CD4-positive, alpha-beta T cell treated with Interleukin-6 at 100 ng/mL for 8 hours (primary cell): ENCODE results near the gene TNFAIP2.
A peak's percentile ranks its signal among the peaks of the same experiment; 100 is the strongest.

Source experiments
- DNase-seq: peaks from one replicate; pipeline ENCODE4 v3.0.0-alpha.2; 2020; ENCODE audit warnings: mixed read lengths, low spot score

TNFAIP2 gene, protein sequence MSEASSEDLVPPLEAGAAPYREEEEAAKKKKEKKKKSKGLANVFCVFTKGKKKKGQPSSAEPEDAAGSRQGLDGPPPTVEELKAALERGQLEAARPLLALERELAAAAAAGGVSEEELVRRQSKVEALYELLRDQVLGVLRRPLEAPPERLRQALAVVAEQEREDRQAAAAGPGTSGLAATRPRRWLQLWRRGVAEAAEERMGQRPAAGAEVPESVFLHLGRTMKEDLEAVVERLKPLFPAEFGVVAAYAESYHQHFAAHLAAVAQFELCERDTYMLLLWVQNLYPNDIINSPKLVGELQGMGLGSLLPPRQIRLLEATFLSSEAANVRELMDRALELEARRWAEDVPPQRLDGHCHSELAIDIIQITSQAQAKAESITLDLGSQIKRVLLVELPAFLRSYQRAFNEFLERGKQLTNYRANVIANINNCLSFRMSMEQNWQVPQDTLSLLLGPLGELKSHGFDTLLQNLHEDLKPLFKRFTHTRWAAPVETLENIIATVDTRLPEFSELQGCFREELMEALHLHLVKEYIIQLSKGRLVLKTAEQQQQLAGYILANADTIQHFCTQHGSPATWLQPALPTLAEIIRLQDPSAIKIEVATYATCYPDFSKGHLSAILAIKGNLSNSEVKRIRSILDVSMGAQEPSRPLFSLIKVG

DNA sequence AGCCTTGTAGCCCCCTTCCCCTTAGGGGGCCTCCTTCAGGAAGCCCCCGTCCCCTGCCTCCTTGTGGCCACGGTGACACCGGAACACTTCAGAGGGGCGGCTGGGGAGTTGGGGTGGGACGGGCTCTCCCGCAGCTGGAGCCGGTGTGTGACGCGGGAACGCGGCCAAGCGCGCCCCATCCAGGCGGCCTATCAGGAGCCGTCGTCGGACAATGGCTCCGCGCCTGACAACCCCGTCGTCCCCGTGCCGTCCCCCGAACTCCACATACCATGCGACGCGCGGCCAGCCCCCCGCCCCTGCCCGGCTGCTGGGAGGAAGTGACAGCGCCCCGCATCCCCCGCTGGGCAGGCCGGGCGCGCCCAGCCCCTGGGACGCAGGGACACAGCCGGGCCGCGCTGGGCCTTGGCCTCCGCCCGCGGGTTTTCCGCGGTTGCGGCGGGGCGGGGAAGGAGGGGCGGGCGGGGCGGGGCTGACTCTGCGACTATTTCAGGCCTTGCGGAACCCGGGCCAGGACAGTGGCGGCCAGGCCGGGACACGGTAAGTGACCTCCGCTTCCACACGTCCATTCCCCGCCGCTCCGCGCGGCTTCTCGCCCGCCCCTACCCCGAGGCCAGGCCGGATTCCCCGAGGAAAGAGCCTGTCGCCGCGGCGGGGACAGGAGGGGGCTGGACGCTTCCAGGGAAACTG, at the start of gene TNFAIP2:
TSS of gene TNFAIP2 (plus strand) at position 515 of the 687 bp plus-strand sequence. CDS start 2,997 bp downstream, outside the sequence.
- DNase-seq: no peak

DNA sequence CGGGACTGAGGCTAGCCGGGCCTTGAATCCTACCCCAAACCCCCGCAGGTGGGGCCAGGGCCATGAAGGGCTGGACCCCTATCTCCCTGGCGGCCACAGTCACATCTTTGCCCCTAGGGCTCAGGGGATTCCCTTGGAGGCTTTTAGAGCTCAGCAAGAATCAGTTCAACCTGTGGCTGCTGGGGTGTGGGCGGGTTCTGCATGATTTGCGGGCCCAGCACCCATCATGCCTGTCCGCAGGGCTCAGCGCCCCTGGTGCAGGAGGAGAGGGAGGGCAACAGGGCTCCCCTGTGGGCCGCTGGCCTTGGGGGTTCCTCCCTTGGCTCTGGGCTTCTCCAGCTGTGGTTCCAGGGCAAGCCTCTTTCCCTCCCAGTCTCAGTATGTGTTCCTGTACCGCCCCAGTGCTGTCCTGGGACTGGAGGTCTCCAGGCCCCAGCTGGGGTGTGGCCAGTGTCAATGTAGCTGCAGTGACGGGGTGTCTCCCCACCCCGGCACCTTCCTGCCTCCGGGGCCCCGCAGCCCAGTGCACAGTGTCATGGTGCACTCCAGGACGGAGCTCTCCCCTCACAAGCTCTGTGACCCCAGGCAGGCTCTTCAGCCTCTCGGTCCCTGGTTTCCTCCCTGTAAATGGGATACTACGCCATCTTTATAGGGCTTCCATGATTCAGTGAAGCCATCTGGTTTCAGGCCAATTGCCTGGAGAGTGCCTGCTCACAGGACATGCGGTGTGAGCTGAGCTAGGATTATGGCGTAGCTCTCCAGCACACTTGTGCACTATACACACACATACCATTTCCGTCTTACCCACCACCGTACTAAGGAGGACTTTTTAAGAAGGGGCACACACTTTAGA, 49.2 kb upstream of the TNFAIP2 start:
- DNase-seq: no peak

- no peak for DNase-seq
These were observed 48.4 kb upstream of the TNFAIP2 start for GRCh38 chr14:103074729-103075367.

DNA sequence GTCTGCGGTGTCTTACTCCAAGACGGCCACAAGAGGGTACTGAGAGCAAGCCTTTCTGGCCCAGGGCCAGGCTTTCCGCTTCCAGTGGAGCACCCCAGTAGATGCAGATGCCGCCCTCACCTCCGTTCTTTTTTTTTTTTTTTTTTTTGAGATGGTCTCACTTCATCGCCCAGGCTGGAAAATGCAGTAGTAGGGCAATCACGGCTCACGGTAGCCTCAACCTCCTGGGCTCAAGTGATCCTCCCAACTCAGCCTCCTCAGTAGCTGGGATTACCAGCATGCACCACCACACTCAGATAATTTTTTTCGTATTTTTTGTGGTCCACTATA, 44.9 kb upstream of the TNFAIP2 start:
- peak; percentile 79 for DNase-seq

GRCh38 chr14:103078860-103079587, 44.2 kb upstream of the TNFAIP2 start:
- DNase-seq: no peak

- DNase-seq: no peak
These were observed 41.3 kb upstream of the TNFAIP2 start for GRCh38 chr14:103081951-103082350.

GRCh38 chr14:103084021-103084919, 39.0 kb upstream of the TNFAIP2 start, which contains the start of gene LBHD2:
TSS of gene LBHD2 (plus strand) at chr14:103084210. CDS start at chr14:103086013, 1,803 bp downstream.
- no peak for DNase-seq

DNA sequence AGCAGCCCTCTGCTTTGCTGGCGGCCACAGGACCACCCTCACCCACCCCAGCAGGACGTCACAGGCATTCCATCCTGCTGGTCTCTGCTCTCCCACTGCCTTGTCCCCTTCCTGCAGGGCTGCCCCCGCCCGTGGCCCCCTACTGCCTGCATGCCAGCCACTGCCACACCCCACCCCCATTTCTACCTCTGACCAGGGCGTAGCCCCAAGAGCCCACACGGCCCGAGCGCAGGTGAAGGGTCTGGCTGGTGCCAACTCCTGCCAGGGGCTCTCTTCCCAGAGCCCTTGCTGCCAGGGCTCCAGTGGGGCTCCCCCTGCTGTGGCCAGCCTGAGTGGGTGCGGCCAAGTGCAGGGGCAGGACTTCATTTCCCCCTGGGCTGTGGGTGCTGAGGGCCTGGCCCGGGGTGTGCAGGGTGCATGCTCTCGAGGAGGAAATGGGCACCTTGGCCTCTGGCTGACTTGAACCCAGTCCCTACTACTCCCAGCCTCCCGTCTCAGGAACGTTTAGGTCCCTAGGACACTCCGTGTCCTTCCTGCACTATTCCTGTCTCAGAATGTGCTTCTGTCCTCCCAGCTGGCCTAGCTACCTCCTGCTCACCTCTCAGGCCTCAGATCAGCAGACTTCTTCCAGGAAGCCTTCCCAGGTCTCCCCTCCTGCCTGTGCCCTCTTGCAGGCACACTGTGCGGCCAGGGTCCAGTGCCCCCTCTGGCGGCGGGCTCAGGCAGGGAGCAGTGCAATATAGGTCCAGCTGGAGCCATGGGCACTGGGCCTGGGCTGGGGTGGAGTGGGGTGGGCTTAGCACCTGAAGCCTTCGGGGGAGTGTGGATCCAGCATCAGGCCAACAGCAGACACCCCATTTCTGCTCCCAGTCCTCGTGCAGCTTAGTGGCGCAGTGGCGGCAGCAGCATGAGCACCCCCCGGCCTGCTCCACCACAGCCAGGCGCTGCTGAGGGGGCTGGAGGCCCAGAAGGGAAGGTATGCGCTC, 37.9 kb upstream of the TNFAIP2 start:
- DNase-seq: no peak

- DNase-seq: no peak
These were observed 36.4 kb upstream of the TNFAIP2 start for GRCh38 chr14:103086771-103087342.

- DNase-seq: no peak
These were observed 35.9 kb upstream of the TNFAIP2 start for GRCh38 chr14:103087343-103087835.

- DNase-seq: no peak
These were observed 34.3 kb upstream of the TNFAIP2 start for GRCh38 chr14:103088921-103089320.

DNA sequence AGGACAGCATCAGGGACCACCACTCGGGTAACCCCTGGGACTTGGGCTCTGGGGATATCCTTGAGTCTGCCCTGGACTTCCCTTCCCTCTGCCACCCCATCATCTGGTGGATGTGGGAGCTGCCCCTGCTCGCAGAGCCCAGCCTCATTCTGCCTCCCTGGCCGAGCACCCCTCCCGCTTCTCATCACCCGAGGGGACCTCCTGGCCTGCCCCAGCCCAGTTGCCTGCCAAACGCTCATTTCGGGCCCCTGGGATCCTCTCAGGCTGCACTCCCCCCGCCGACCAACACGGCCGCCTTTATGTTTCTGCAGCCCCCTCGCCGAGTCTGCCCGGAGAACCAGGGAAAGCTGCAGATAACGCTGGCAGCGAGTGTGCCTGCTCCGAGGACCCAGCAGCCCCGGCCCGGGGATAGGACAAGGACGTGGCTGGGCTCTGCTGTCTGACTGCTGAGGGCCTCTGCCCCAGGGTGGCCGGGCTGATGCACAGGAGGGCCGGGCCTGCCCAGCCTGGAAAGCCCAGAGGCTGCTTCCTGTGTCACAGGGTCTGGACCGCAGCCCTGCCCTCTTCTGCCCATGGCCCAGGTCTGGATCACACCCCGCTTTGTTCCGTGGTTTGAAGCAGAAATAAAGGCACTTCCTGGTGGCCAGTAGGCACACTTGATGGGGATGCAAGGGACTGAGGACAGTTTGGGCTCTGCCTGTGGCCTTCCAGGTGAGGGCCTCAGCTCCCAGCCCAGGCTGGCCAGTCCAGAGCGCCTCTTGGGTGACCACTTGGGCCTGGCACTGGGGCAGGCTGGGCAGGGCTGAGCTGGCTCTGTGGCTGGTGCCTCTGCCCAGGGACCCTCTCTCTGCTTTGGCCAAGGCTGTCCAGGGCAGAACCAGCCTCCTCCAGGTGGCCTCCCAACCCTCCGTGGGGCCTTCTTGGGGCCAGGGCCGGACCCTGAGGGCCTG, 33.6 kb upstream of the TNFAIP2 start:
- DNase-seq: no peak

DNA sequence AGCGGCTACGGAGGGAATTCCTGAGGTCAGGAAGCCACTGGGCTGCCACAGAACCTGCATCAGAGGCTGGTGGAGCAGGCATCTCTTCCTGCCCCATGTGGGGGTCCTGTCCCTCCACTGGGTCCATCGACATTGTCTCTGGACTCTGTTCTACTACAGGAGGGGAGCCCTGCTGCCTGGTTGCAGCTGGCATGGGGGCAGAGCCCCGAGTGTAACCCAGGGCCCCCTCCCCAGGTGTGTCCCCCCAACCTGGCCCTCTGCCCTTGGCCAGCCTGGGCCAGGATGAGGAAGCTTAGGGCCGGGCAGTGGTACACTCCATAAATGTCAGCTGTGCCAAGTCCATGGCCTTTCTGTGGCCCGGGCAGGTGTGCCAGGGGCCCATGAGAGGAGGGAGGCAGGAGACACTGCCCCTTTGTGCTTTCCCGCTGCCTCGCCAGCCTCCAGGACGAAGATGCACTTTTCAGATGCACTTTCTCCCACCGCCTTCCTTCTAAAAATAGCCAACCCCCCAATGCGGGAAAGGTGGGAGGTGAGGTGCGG, 32.7 kb upstream of the TNFAIP2 start:
- no peak for DNase-seq

GRCh38 chr14:103091041-103091882, 32.0 kb upstream of the TNFAIP2 start:
- peak; percentile 70 for DNase-seq

DNA sequence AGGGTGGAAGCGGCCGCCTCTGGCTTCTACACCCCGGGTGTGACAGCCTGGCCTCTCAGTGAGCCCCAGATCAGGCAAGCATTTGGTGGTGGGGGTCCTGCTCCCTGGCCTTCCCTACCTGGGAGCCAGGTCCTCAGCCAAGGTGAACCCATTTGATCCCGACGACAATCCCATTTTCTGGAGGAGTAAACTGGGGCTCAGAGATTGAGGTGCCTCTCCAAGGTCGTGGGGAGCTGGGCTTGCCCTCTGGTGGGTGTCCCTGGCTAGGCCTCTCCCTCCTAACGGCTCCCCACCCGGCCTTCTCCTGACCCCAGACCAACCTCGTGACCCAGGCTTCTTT, 31.4 kb upstream of the TNFAIP2 start:
- no peak for DNase-seq
